HEK293T (cell line): ENCODE measurements around the gene FBLN2.

Source experiments
- BHLHE40 ChIP-seq: fragments of 450-650 bp; IDR thresholded peaks from 2 replicates; pipeline ENCODE4 v1.6.1; 2016; ENCODE audit warnings: mild to moderate bottlenecking, moderate library complexity, borderline replicate concordance
- ELF4 ChIP-seq: fragments of 450-650 bp; IDR thresholded peaks from 2 replicates; pipeline ENCODE4 v1.6.1; 2017; ENCODE audit warnings: antibody characterized with exemption
- FOXK2 ChIP-seq: fragments of 450-650 bp; IDR thresholded peaks from 2 replicates; pipeline ENCODE4 v1.6.1; 2016; ENCODE audit warnings: mild to moderate bottlenecking
- FOXM1 ChIP-seq: fragments of 450-650 bp; IDR thresholded peaks from 2 replicates; pipeline ENCODE4 v1.6.1; 2017; ENCODE audit warnings: mild to moderate bottlenecking, borderline replicate concordance
- L3MBTL2 ChIP-seq: fragments of 450-650 bp; conservative IDR thresholded peaks from 2 replicates; pipeline ENCODE4 v1.6.1; 2016; ENCODE audit warnings: mild to moderate bottlenecking

DNA sequence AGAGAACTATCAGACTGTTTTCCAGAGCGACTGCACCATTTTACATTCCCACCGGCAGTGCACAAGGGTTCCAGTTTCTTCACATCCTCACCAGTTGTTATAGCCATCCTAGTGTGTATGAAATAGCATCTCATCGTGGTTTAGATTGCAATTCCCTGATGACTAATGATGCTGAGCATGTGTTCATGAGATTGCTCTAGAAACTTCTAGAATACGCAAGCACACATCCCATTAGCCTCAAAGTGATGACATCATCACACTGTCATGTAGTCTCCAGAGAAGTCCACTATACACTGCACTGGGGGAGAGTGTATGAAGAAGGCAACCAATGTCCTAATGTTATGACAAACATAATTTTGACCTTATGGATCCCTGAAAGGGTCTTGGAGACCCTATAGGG is 30.1 kb downstream of the FBLN2 start:
- TF ChIP-seq ELF4 (no peak), FOXK2 (no peak), BHLHE40 (no peak), FOXM1 (no peak), L3MBTL2 (no peak)
